K562 (cell line): ENCODE measurements around the gene TBPL2. TPM values are rescaled to one million over a fixed set of nuclear protein-coding genes. Genes with fewer than 3 reads are reported as not detected.

Experiments
- ATAC-seq: fragments of 200-7000 bp; cut with Tn5 transposase; 3 replicates; pipeline ENCODE4 v1.9.1; 2020; ENCODE audit warnings: moderate library complexity
- BruUV-seq: library from RNA; stranded (reverse); fragments of 400-500 nt; replicated peaks from 2 replicates; lab custom pipeline; 2021; lab: Mats Ljungman, UMichigan
- CTCF ChIA-PET: fragments of 300-600 bp; formaldehyde crosslinking; extraction: SDS; loops from one replicate; lab custom pipeline; 2021; ENCODE audit warnings: low intra/inter-chr PET ratio; lab: Yijun Ruan, JAX
- POLR2A ChIA-PET: fragments of 300-600, 350-650 bp; sonication (Branson Sonifier 250); formaldehyde crosslinking; extraction: SDS; loops from one replicate; lab custom pipeline; 2021; ENCODE audit warnings: antibody characterized with exemption, inconsistent platforms; lab: Yijun Ruan, JAX
- DNase-seq, 4 experiments: peaks; one replicate each; pipeline versions ENCODE4 v3.0.0 to v3.0.0-alpha.2; 2011 to 2018; ENCODE audit warnings: low spot score in 3 of 4, mixed read lengths in 3 of 4; ENCODE audit errors: extremely low read depth in 1 of 4
- FAIRE-seq: peaks from 2 replicates; lab custom pipeline; 2011; peaks lifted over from hg19 to GRCh38; lab: Jason Lieb, UNC
- H2AFZ ChIP-seq: 2 replicates; pipeline ENCODE4 v1.6.0; 2011; ENCODE audit warnings: low read depth, low read length, control low read depth, inconsistent platforms
- H3K27ac ChIP-seq: fragments of 200-600 bp; 3 replicates; pipeline ENCODE4 v1.8.0; 2011; ENCODE audit warnings: low read depth, mild to moderate bottlenecking, control low read depth, inconsistent platforms, low read length, moderate library complexity, mixed read lengths; ENCODE audit errors: extremely low read depth
- H3K27me3 ChIP-seq, 2 experiments: fragments of 300-600 bp in 1 of 2; 2 replicates in 1 of 2; 3 replicates in 1 of 2; pipeline versions ENCODE4 v1.6.0 to v1.8.0; 2011; ENCODE audit warnings: inconsistent platforms in 2 of 2, low read length in 2 of 2, mild to moderate bottlenecking in 1 of 2, mixed read lengths in 1 of 2, moderate library complexity in 1 of 2; ENCODE audit not compliant: control insufficient read depth in 2 of 2, insufficient read depth in 2 of 2
- H3K36me3 ChIP-seq: fragments of 300-600 bp; 3 replicates; pipeline ENCODE4 v1.8.0; 2011; ENCODE audit warnings: mild to moderate bottlenecking, low read length, inconsistent platforms; ENCODE audit not compliant: control insufficient read depth, insufficient read depth
- H3K4me1 ChIP-seq, 2 experiments: fragments of 200-600 bp in 1 of 2; replicated peaks in 1 of 2; 2 replicates in 1 of 2; 3 replicates in 1 of 2; pipeline versions ENCODE4 v1.5.1 to v1.8.0; 2011; ENCODE audit warnings: inconsistent platforms in 2 of 2, low read length in 2 of 2, mild to moderate bottlenecking in 1 of 2, mixed read lengths in 1 of 2, moderate library complexity in 1 of 2; ENCODE audit not compliant: control insufficient read depth in 2 of 2, insufficient read depth in 2 of 2
- H3K4me2 ChIP-seq: 2 replicates; pipeline ENCODE4 v1.6.1; 2011; ENCODE audit warnings: low read length, control low read depth, inconsistent platforms, mixed read lengths; ENCODE audit not compliant: insufficient read depth
- H3K4me3 ChIP-seq: fragments of 200-600 bp; sonication (generic), shearing (Covaris generic); 2 replicates; pipeline ENCODE4 v1.5.1; 2016; ENCODE audit warnings: control low read depth, inconsistent platforms
- H3K79me2 ChIP-seq: fragments of 200-600 bp; 3 replicates; pipeline ENCODE4 v1.8.0; 2011; ENCODE audit warnings: low read length, inconsistent platforms; ENCODE audit not compliant: control insufficient read depth, insufficient read depth
- H3K9ac ChIP-seq, 2 experiments: 2 replicates each; pipeline versions ENCODE4 v1.6.0 to v1.6.1; 2011; ENCODE audit warnings: low read depth in 2 of 2, low read length in 2 of 2, control low read depth in 1 of 2, inconsistent platforms in 1 of 2, mild to moderate bottlenecking in 1 of 2, mixed read lengths in 1 of 2; ENCODE audit not compliant: insufficient read depth in 1 of 2
- H3K9me1 ChIP-seq: one replicate; pipeline ENCODE4 v1.6.0; 2011; ENCODE audit warnings: inconsistent platforms, mild to moderate bottlenecking, low read length, moderate library complexity; ENCODE audit not compliant: control insufficient read depth, insufficient read depth
- H3K9me3 ChIP-seq: replicated peaks from 2 replicates; pipeline ENCODE4 v1.5.1; 2011; ENCODE audit warnings: low read depth, low read length, inconsistent platforms; ENCODE audit not compliant: control insufficient read depth, insufficient read depth
- H4K20me1 ChIP-seq: replicated peaks from 2 replicates; pipeline ENCODE4 v1.6.1; 2011; ENCODE audit warnings: low read length, inconsistent platforms, mixed read lengths; ENCODE audit not compliant: control insufficient read depth, insufficient read depth
- ATF1 ChIP-seq, 2 experiments: fragments of 450-650 bp in 1 of 2; IDR thresholded peaks; 2 replicates each; pipeline ENCODE4 v1.6.1; 2016; ENCODE audit warnings: missing compliant biosample characterization in 1 of 2, missing genetic modification characterization in 1 of 2
- CCNT2 ChIP-seq: IDR thresholded peaks from 2 replicates; pipeline ENCODE4 v1.6.1; 2011; ENCODE audit warnings: borderline replicate concordance, low read depth, mild to moderate bottlenecking, moderate library complexity, mixed read lengths, low read length; ENCODE audit not compliant: insufficient read length; ENCODE audit errors: extremely low read depth
- EP400 ChIP-seq: fragments of 450-650 bp; IDR thresholded peaks from 2 replicates; pipeline ENCODE4 v1.6.1; 2017; ENCODE audit warnings: antibody characterized with exemption, mild to moderate bottlenecking, moderate library complexity
- L3MBTL2 ChIP-seq: fragments of 450-650 bp; IDR thresholded peaks from 2 replicates; pipeline ENCODE4 v1.6.1; 2016; ENCODE audit warnings: mild to moderate bottlenecking, moderate library complexity
- MTF1 ChIP-seq: fragments of 250-450 bp; sonication (Bioruptor Pico); IDR thresholded peaks from 2 replicates; pipeline ENCODE4 v1.9.0; 2021; ENCODE audit warnings: moderate library complexity, mild to moderate bottlenecking, inconsistent platforms, borderline replicate concordance
- NR2F6 ChIP-seq: fragments of 450-650 bp; formaldehyde crosslinking; IDR thresholded peaks from 2 replicates; pipeline ENCODE4 v1.4.0; 2020; ENCODE audit warnings: mild to moderate bottlenecking
- RAD21 ChIP-seq, 2 experiments: fragments of 250-450 bp in 1 of 2; fragments of 450-650 bp in 1 of 2; sonication (Bioruptor Pico) in 1 of 2; formaldehyde crosslinking in 1 of 2; IDR thresholded peaks in 1 of 2; conservative IDR thresholded peaks in 1 of 2; 2 replicates each; pipeline versions ENCODE4 v1.4.0 to v1.8.0; 2020 to 2022; ENCODE audit warnings: mild to moderate bottlenecking in 2 of 2, moderate library complexity in 1 of 2
- TGIF2 ChIP-seq: sonication (generic); formaldehyde crosslinking; IDR thresholded peaks from 2 replicates; pipeline ENCODE4 v1.8.1; 2022; ENCODE audit warnings: mild to moderate bottlenecking, missing genetic modification reagents, moderate library complexity
- TOE1 ChIP-seq, 2 experiments: fragments of 450-650 bp in 1 of 2; sonication (generic) in 1 of 2; formaldehyde crosslinking in 1 of 2; IDR thresholded peaks; 2 replicates each; pipeline versions ENCODE4 v1.7.1 to v1.8.0; 2016 to 2022; ENCODE audit warnings: borderline replicate concordance in 2 of 2, mild to moderate bottlenecking in 2 of 2, antibody characterized with exemption in 1 of 2, inconsistent platforms in 1 of 2, low read depth in 1 of 2, missing genetic modification reagents in 1 of 2, moderate library complexity in 1 of 2
- ZFPM2 ChIP-seq: fragments of 250-450 bp; sonication (Bioruptor Pico); IDR thresholded peaks from 2 replicates; pipeline ENCODE4 v1.5.1; 2022; ENCODE audit warnings: mild to moderate bottlenecking
- WGBS: fragments of 100-300 bp; shearing (Covaris generic); methylation state at CpG from one replicate; pipeline ENCODE4 v1.1.6; 2016; ENCODE audit warnings: low coverage, mixed read lengths; ENCODE audit not compliant: insufficient coverage; ENCODE audit errors: missing lambda C conversion rate; 5-methylcytosine and 5-hydroxymethylcytosine counted together
- in situ Hi-C: fragments of 300-500 bp; cut with MboI; formaldehyde crosslinking; loops from 4 replicates; pipeline ENCODE4 v1.15.0; 2018; ENCODE audit warnings: inconsistent platforms, mixed read lengths
- intact Hi-C: fragments of 100-400 bp; cut with micrococcal nuclease; formaldehyde crosslinking; loops from 2 replicates; pipeline ENCODE4 v1.14.2; 2022
- polyA plus RNA-seq, 8 experiments: library from polyadenylated mRNA; depleted of rRNA in 4 of 8; stranded (reverse) in 5 of 8; unstranded in 3 of 8; fragments of >200 nt; fragmentation: Nextera tagmentation in 2 of 8; fragmentation: Illumina TruSeq in 1 of 8; extraction: Ambion mirVana in 2 of 8; extraction: Trizol in 1 of 8; gene quantifications; 2 replicates each; pipeline versions ENCODE4 v1.2.1 to v1.2.3, GENCODE V29; 2011 to 2014; ENCODE audit warnings: inconsistent platforms in 1 of 8, missing spikeins in 1 of 8
- total RNA-seq, 7 experiments: library from RNA; depleted of rRNA in 6 of 7; stranded (reverse); fragments of >200 nt in 6 of 7; fragmentation: Illumina TruSeq in 2 of 7; extraction: Trizol in 2 of 7; gene quantifications; 2 replicates each; pipeline versions ENCODE4 v1.2.1 to v1.2.3, GENCODE V29; 2011 to 2021; ENCODE audit warnings: low replicate concordance in 1 of 7

The TBPL2 gene
- total and polyA plus RNA-seq, 9 of the 15 experiments (the other 6 are each of a cell fraction or from before 2014, with no cell fraction given) = not detected

- peaks cover 29% of the 10 kb centered on the region for H3K79me2 ChIP-seq
- H3K9me1 ChIP-seq = no peaks in the 10 kb centered on the region
- no peaks in the 10 kb centered on the region for H3K27me3 ChIP-seq
- no peak overlapping the region for H3K4me2 ChIP-seq
- intact Hi-C loops = no loop called here
- H2AFZ ChIP-seq = no peak overlapping the region
- in situ Hi-C loops = no loop called here
- H3K4me3 ChIP-seq = no peak overlapping the region
- no peak for ATAC-seq
- POLR2A ChIA-PET = interaction anchor here (0.6 kb wide), 1 partner anchor 9 kb away, joined by 3 read pairs; no protein-coding TSS in a partner anchor
- peaks cover 0 to 11% of the 10 kb centered on the region in 2 experiments; a peak in 3 of 5 replicates for H3K4me1 ChIP-seq
- FAIRE-seq = no peak
- no peak overlapping the region; a peak in 1 of 4 replicates for H3K9ac ChIP-seq
- no peak overlapping the region for H3K27ac ChIP-seq
- DNase-seq = no peak
- no peaks in the 10 kb centered on the region for H3K36me3 ChIP-seq
- CTCF ChIA-PET = no interaction called here
- no peak for TF ChIP-seq NR2F6 (CRISPR knock-in tag)
- no peak for TF ChIP-seq ZFPM2 (CRISPR knock-in tag)
- TF ChIP-seq L3MBTL2 = no peak
- TF ChIP-seq MTF1 (CRISPR knock-in tag) = no peak
- no peak for TF ChIP-seq RAD21 (CRISPR knock-in tag; conservative IDR thresholded peaks at IDR 0.05 in 1 of 2, IDR thresholded peaks at IDR 0.05 in 1 of 2)
- no peak for TF ChIP-seq EP400
- no peak for TF ChIP-seq TGIF2
- no peak for TF ChIP-seq CCNT2
- TF ChIP-seq ATF1 (CRISPR knock-in tag; IDR thresholded peaks at IDR 0.05) = no peak
- TF ChIP-seq ATF1 (tag; IDR thresholded peaks at IDR 0.05) = no peak
- TF ChIP-seq TOE1 (IDR thresholded peaks at IDR 0.05; ENCODE audit: borderline replicate concordance) = no peak
- no peak for TF ChIP-seq TOE1 (CRISPR knock-in tag; IDR thresholded peaks at IDR 0.05; ENCODE audit: borderline replicate concordance, low read depth)
- H4K20me1 ChIP-seq = no peaks in the 10 kb centered on the region
- H3K9me3 ChIP-seq = no peaks in the 10 kb centered on the region
- BruUV-seq = no TSS peak
- WGBS = 77% methylated on average over 6 of the region's 6 CpGs
These were observed 38.7 kb downstream of the TBPL2 start for GRCh38 chr14:55401751-55402150.
